GM18505 (cell line): Measurements from ENCODE around the gene PRPF40B.
A peak's percentile ranks its signal among the peaks of the same experiment; 100 is the strongest.

Source experiments
- ATAC-seq: cut with Tn5 transposase; IDR thresholded peaks from one replicate; pipeline ENCODE4 v1.9.1; 2021; ENCODE audit not compliant: unreplicated experiment
- POLR2A ChIP-seq: IDR thresholded peaks from 4 replicates; pipeline ENCODE4 v1.6.1; 2011; ENCODE audit warnings: borderline replicate concordance; ENCODE audit not compliant: insufficient read depth, insufficient read length; ENCODE audit errors: extremely low read depth

PRPF40B gene

GRCh38 chr12:49619286-49619685 lies 4.1 kb upstream of the PRPF40B start:
- no peak for ATAC-seq
- TF ChIP-seq POLR2A: no peak

- no peak for TF ChIP-seq POLR2A
- no peak for ATAC-seq
Observed at GRCh38 chr12:49621651-49622500, 1.5 kb upstream of the PRPF40B start.

- peak; percentile 20 for ATAC-seq
- no peak for TF ChIP-seq POLR2A
Observed at GRCh38 chr12:49622501-49623141, 740 bp upstream of the PRPF40B start.

GRCh38 chr12:49624921-49625577 lies 1.7 kb downstream of the PRPF40B start:
- ATAC-seq: no peak
- TF ChIP-seq POLR2A: no peak

- ATAC-seq: no peak
- TF ChIP-seq POLR2A: no peak
Observed at GRCh38 chr12:49626169-49626835, 2.9 kb downstream of the PRPF40B start.

- no peak for TF ChIP-seq POLR2A
- no peak for ATAC-seq
Observed at GRCh38 chr12:49626836-49627235, 3.5 kb downstream of the PRPF40B start.

- no peak for ATAC-seq
Observed at GRCh38 chr12:49627752-49628360, 4.5 kb downstream of the PRPF40B start.

GRCh38 chr12:49631336-49631907 lies 8.1 kb downstream of the PRPF40B start:
- no peak for ATAC-seq
- TF ChIP-seq POLR2A: no peak

More at GRCh38 chr12:49627752-49628360, 4.5 kb downstream of the PRPF40B start:
- no peak for TF ChIP-seq POLR2A

GRCh38 chr12:49632401-49632800 lies 9.0 kb downstream of the PRPF40B start:
- TF ChIP-seq POLR2A: no peak
- ATAC-seq: no peak

GRCh38 chr12:49632986-49633702 lies 9.8 kb downstream of the PRPF40B start:
- no peak for TF ChIP-seq POLR2A
- no peak for ATAC-seq

- no peak for TF ChIP-seq POLR2A
- ATAC-seq: no peak
Observed at GRCh38 chr12:49633703-49634345, 10.5 kb downstream of the PRPF40B start.
